H9 (cell line): Measurements from ENCODE around the gene ERP44. TPM values are rescaled to one million over a fixed set of nuclear protein-coding genes. Genes with fewer than 3 reads are reported as not detected.

Source experiments
- DNase-seq: peaks from one replicate; pipeline ENCODE4 v3.0.0-alpha.2; 2017
- H2AFZ ChIP-seq: one replicate; pipeline ENCODE4 v1.6.1; 2013; ENCODE audit warnings: mild to moderate bottlenecking, low read length, control low read depth, moderate library complexity
- H2AK5ac ChIP-seq: 2 replicates; pipeline ENCODE4 v1.6.1; 2013; ENCODE audit warnings: low read length, control low read depth, mixed read lengths; ENCODE audit not compliant: insufficient read length
- H2BK120ac ChIP-seq: one replicate; pipeline ENCODE4 v1.6.1; 2013; ENCODE audit warnings: low read depth, mild to moderate bottlenecking, low read length, control low read depth, inconsistent platforms; ENCODE audit not compliant: poor library complexity, severe bottlenecking
- H2BK12ac ChIP-seq: 2 replicates; pipeline ENCODE4 v1.6.1; 2013; ENCODE audit warnings: low read length, control low read depth, mixed read lengths, low read depth; ENCODE audit not compliant: insufficient read length
- H2BK15ac ChIP-seq: 2 replicates; pipeline ENCODE4 v1.6.1; 2013; ENCODE audit warnings: low read depth, low read length, control low read depth
- H2BK20ac ChIP-seq: one replicate; pipeline ENCODE4 v1.6.1; 2013; ENCODE audit warnings: low read depth, mild to moderate bottlenecking, low read length, control low read depth, inconsistent platforms; ENCODE audit not compliant: poor library complexity, severe bottlenecking
- H2BK5ac ChIP-seq: 2 replicates; pipeline ENCODE4 v1.6.1; 2013; ENCODE audit warnings: low read length, control low read depth, mixed read lengths; ENCODE audit not compliant: insufficient read length
- H3K14ac ChIP-seq: 2 replicates; pipeline ENCODE4 v1.6.1; 2013; ENCODE audit warnings: low read length, control low read depth; ENCODE audit not compliant: insufficient read depth
- H3K18ac ChIP-seq: 2 replicates; pipeline ENCODE4 v1.6.1; 2013; ENCODE audit warnings: low read depth, mild to moderate bottlenecking, mixed read lengths, low read length, control low read depth; ENCODE audit not compliant: insufficient read length
- H3K23ac ChIP-seq: 2 replicates; pipeline ENCODE4 v1.6.1; 2013; ENCODE audit warnings: low read length, control low read depth, mixed read lengths, low read depth; ENCODE audit not compliant: insufficient read length
- H3K23me2 ChIP-seq: 2 replicates; pipeline ENCODE4 v1.6.1; 2013; ENCODE audit warnings: low read depth, mild to moderate bottlenecking, mixed read lengths, low read length, control low read depth; ENCODE audit not compliant: insufficient read length, poor library complexity, severe bottlenecking
- H3K27ac ChIP-seq: 2 replicates; pipeline ENCODE4 v1.5.1; 2013; ENCODE audit warnings: low read length, control low read depth, mixed read lengths, low read depth; ENCODE audit not compliant: insufficient read length
- H3K27me3 ChIP-seq: 2 replicates; pipeline ENCODE4 v1.6.1; 2013; ENCODE audit warnings: low read length, control low read depth, inconsistent platforms; ENCODE audit not compliant: insufficient read depth
- H3K4ac ChIP-seq: 2 replicates; pipeline ENCODE4 v1.6.1; 2013; ENCODE audit warnings: low read depth, mild to moderate bottlenecking, control low read depth, inconsistent platforms, low read length, moderate library complexity
- H3K4me1 ChIP-seq: 2 replicates; pipeline ENCODE4 v1.6.1; 2013; ENCODE audit warnings: low read length, control low read depth, inconsistent platforms; ENCODE audit not compliant: insufficient read depth
- H3K4me2 ChIP-seq: 2 replicates; pipeline ENCODE4 v1.6.1; 2013; ENCODE audit warnings: low read length, control low read depth, mixed read lengths; ENCODE audit not compliant: insufficient read length, insufficient read depth
- H3K56ac ChIP-seq: 2 replicates; pipeline ENCODE4 v1.6.1; 2013; ENCODE audit warnings: low read depth, mild to moderate bottlenecking, mixed read lengths, low read length, control low read depth; ENCODE audit not compliant: insufficient read length
- H3K79me1 ChIP-seq: 2 replicates; pipeline ENCODE4 v1.6.1; 2013; ENCODE audit warnings: low read depth, mild to moderate bottlenecking, moderate library complexity, low read length, control low read depth, inconsistent platforms; ENCODE audit not compliant: insufficient read depth, poor library complexity, severe bottlenecking
- H3K79me2 ChIP-seq: 2 replicates; pipeline ENCODE4 v1.6.1; 2013; ENCODE audit warnings: low read length, control low read depth, inconsistent platforms; ENCODE audit not compliant: insufficient read depth
- H3K9ac ChIP-seq: 2 replicates; pipeline ENCODE4 v1.6.1; 2013; ENCODE audit warnings: low read length, control low read depth, mixed read lengths; ENCODE audit not compliant: insufficient read length; ENCODE audit errors: extremely low read depth
- H3K9me3 ChIP-seq: one replicate; pipeline ENCODE4 v1.6.1; 2013; ENCODE audit warnings: low read depth, low read length, inconsistent platforms; ENCODE audit not compliant: control insufficient read depth
- H3T11ph ChIP-seq: one replicate; pipeline ENCODE4 v1.6.1; 2013; ENCODE audit warnings: mild to moderate bottlenecking, low read length, control low read depth, inconsistent platforms
- H4K20me1 ChIP-seq: one replicate; pipeline ENCODE4 v1.6.1; 2013; ENCODE audit not compliant: control insufficient read depth, insufficient read length, insufficient read depth
- H4K5ac ChIP-seq: 2 replicates; pipeline ENCODE4 v1.6.1; 2013; ENCODE audit warnings: low read depth, mild to moderate bottlenecking, mixed read lengths, low read length, control low read depth; ENCODE audit not compliant: insufficient read length
- H4K8ac ChIP-seq: replicated peaks from 2 replicates; pipeline ENCODE4 v1.6.1; 2013; ENCODE audit warnings: low read length, control low read depth, mixed read lengths, low read depth; ENCODE audit not compliant: insufficient read length
- H4K91ac ChIP-seq: 2 replicates; pipeline ENCODE4 v1.6.1; 2013; ENCODE audit warnings: low read depth, mild to moderate bottlenecking, moderate library complexity, mixed read lengths, low read length, control low read depth; ENCODE audit not compliant: insufficient read length
- H3K27ac Mint-ChIP-seq, 3 experiments: 2 replicates in 2 of 3; 3 replicates in 1 of 3; pipeline ENCODE4 v1.8.0; 2020 to 2021; ENCODE audit warnings: mixed read lengths in 3 of 3, mild to moderate bottlenecking in 1 of 3, moderate library complexity in 1 of 3
- H3K27me3 Mint-ChIP-seq: 2 replicates; pipeline ENCODE4 v1.8.0; 2021; ENCODE audit warnings: low read depth, mild to moderate bottlenecking, moderate library complexity, mixed read lengths
- H3K36me3 Mint-ChIP-seq, 3 experiments: 2 replicates in 2 of 3; 3 replicates in 1 of 3; pipeline ENCODE4 v1.8.0; 2020 to 2021; ENCODE audit warnings: low read depth in 3 of 3, mixed read lengths in 3 of 3; ENCODE audit not compliant: insufficient read depth in 1 of 3
- H3K4me1 Mint-ChIP-seq, 2 experiments: 2 replicates each; pipeline ENCODE4 v1.8.0; 2020; ENCODE audit warnings: mixed read lengths in 2 of 2
- H3K4me3 Mint-ChIP-seq, 2 experiments: 2 replicates in 1 of 2; 3 replicates in 1 of 2; pipeline ENCODE4 v1.8.0; 2020 to 2021; ENCODE audit warnings: mild to moderate bottlenecking in 2 of 2, mixed read lengths in 2 of 2, moderate library complexity in 1 of 2
- H3K9me3 Mint-ChIP-seq, 2 experiments: 2 replicates in 1 of 2; 3 replicates in 1 of 2; pipeline ENCODE4 v1.8.0; 2020; ENCODE audit warnings: mild to moderate bottlenecking in 2 of 2, mixed read lengths in 2 of 2, moderate library complexity in 1 of 2
- WGBS: extraction: QIAGEN DNeasy Blood & Tissue Kit; methylation state at CpG from one replicate; pipeline ENCODE4 v1.1.7; 2013; ENCODE audit warnings: missing lambda C conversion rate, low lambda C conversion rate, mixed read lengths; ENCODE audit not compliant: insufficient read length; ENCODE audit errors: extremely low coverage; 5-methylcytosine and 5-hydroxymethylcytosine counted together
- total RNA-seq: library from RNA; stranded (reverse); gene quantifications from 2 replicates; pipeline ENCODE4 v1.2.1, GENCODE V29; 2021
- TF ChIP-seq, protein P1 (sequence below): fragments of 200-600 bp; sonication (generic); conservative IDR thresholded peaks from 3 replicates; pipeline ENCODE4 v1.8.0; 2021; ENCODE audit warnings: antibody characterized with exemption, mild to moderate bottlenecking

The ERP44 gene
- total RNA-seq, 1 experiment from 2014 or later: 15.4 TPM

DNA sequence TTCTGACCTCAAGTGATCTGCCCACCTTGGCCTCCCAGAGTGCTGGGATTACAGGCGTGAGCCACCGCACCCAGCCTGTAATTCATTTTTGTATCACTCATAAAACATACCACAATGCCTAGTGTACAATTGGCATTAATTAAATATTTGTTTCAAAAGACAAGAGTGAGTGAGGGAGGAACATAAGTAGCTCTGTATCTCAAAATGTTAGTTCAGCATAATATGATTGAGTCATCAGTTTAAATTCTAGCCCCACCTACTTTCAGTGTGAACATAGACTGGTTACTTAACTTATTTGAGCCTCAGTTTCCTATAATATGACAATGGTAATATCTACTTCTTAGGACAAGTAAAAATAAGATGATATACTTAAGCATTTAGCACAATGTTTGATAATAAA is 27.1 kb upstream of the ERP44 start:
- WGBS: no CpG with 5 or more reads among the region's 2 CpGs
- Histone ChIP-seq H2BK12ac (no peak overlapping the region), H3K79me2 (no peaks in the 10 kb centered on the region), H3K9ac (no peak overlapping the region), H3K4me2 (no peak overlapping the region), H3K56ac (no peak overlapping the region), H3K79me1 (no peaks in the 10 kb centered on the region), H3K4ac (no peak overlapping the region), H4K8ac (no peak overlapping the region), H3K4me1 (no peaks in the 10 kb centered on the region), H3K14ac (no peak overlapping the region), H2BK20ac (no peak overlapping the region), H2BK120ac (no peak overlapping the region), H3K23ac (no peak overlapping the region), H3K27me3 (no peaks in the 10 kb centered on the region; the same call in 1 of the 2 replicates), H4K20me1 (no peaks in the 10 kb centered on the region), H4K5ac (no peak overlapping the region), H3K23me2 (no peaks in the 10 kb centered on the region), H3K27ac (no peak overlapping the region), H2AFZ (no peak overlapping the region), H3T11ph (no peak overlapping the region), H2AK5ac (no peak overlapping the region), H2BK5ac (no peak overlapping the region), H2BK15ac (no peak overlapping the region), H3K9me3 (no peaks in the 10 kb centered on the region), H3K18ac (no peak overlapping the region), H4K91ac (no peak overlapping the region)
- Mint-ChIP-seq H3K4me3 (no peak overlapping the region), H3K27ac (no peak overlapping the region), H3K27me3 (no peaks in the 10 kb centered on the region), H3K4me1 (peaks cover 0 to 3% of the 10 kb centered on the region in 2 experiments; a peak in 2 of 4 replicates), H3K36me3 (peaks cover 0 to 5% (median 4%) of the 10 kb centered on the region in 3 experiments; a peak in 2 of 7 replicates), H3K9me3 (no peaks in the 10 kb centered on the region)
- DNase-seq: no peak
- TF ChIP-seq, protein P1, sequence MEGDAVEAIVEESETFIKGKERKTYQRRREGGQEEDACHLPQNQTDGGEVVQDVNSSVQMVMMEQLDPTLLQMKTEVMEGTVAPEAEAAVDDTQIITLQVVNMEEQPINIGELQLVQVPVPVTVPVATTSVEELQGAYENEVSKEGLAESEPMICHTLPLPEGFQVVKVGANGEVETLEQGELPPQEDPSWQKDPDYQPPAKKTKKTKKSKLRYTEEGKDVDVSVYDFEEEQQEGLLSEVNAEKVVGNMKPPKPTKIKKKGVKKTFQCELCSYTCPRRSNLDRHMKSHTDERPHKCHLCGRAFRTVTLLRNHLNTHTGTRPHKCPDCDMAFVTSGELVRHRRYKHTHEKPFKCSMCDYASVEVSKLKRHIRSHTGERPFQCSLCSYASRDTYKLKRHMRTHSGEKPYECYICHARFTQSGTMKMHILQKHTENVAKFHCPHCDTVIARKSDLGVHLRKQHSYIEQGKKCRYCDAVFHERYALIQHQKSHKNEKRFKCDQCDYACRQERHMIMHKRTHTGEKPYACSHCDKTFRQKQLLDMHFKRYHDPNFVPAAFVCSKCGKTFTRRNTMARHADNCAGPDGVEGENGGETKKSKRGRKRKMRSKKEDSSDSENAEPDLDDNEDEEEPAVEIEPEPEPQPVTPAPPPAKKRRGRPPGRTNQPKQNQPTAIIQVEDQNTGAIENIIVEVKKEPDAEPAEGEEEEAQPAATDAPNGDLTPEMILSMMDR: no peak
